ENCODE results near the gene MYOM3.

- TF ChIP-seq EZH2phosphoT487 (IDR thresholded peaks at IDR 0.05; ENCODE audit: low read depth) = no peak
- TF ChIP-seq, protein P1, sequence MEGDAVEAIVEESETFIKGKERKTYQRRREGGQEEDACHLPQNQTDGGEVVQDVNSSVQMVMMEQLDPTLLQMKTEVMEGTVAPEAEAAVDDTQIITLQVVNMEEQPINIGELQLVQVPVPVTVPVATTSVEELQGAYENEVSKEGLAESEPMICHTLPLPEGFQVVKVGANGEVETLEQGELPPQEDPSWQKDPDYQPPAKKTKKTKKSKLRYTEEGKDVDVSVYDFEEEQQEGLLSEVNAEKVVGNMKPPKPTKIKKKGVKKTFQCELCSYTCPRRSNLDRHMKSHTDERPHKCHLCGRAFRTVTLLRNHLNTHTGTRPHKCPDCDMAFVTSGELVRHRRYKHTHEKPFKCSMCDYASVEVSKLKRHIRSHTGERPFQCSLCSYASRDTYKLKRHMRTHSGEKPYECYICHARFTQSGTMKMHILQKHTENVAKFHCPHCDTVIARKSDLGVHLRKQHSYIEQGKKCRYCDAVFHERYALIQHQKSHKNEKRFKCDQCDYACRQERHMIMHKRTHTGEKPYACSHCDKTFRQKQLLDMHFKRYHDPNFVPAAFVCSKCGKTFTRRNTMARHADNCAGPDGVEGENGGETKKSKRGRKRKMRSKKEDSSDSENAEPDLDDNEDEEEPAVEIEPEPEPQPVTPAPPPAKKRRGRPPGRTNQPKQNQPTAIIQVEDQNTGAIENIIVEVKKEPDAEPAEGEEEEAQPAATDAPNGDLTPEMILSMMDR (IDR thresholded peaks at IDR 0.05; ENCODE audit: low read depth, low read length) = no peak
Observed at GRCh38 chr1:24108334-24109165, 3.4 kb downstream of the MYOM3 start.
